Stimulated activated CD4-positive, alpha-beta T cell treated with anti-CD3 and anti-CD28 coated beads, Interleukin-4, amount 100 ng/mL, for 1 hour (primary cell): ENCODE measurements around the gene RBP2.
"Not testable (repeated sequence)": the region's sequence is repeated elsewhere in the genome, so short reads cannot be mapped to it uniquely, and the experiment has no call there.

Experiments used
- DNase-seq: peaks from one replicate; pipeline ENCODE4 v3.0.0-alpha.2; 2020

Gene RBP2

GRCh38 chr3:139440639-139441556, 35.4 kb downstream of the RBP2 start:
- no peak for DNase-seq

- no peak for DNase-seq
These were observed 37.0 kb downstream of the RBP2 start for GRCh38 chr3:139439278-139439677.

GRCh38 chr3:139434764-139435307, 41.5 kb downstream of the RBP2 start:
- DNase-seq: no peak

- no peak for DNase-seq
These were observed 42.1 kb downstream of the RBP2 start for GRCh38 chr3:139434228-139434627.

- DNase-seq: no peak
These were observed 43.2 kb downstream of the RBP2 start for GRCh38 chr3:139433089-139433488.

DNA sequence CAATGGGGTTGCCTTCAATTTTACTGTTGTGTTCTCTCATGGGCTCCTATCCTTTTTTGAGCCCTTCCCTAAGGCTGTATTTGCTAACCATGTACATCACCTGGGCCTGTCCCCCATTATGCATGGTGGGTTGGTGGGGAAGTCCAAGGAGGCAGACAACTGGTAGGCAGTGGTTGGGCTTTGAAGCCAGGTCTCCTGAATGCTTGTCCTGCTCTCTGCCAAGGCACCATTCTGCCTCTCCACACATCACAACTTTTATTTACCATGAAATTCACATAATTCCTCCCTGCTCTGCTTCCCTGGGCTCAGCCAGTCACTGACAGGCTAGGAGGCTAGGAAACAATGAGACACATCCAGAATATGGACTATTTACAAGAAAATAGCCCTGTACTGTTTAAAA, 45.8 kb downstream of the RBP2 start:
- DNase-seq: no peak

DNA sequence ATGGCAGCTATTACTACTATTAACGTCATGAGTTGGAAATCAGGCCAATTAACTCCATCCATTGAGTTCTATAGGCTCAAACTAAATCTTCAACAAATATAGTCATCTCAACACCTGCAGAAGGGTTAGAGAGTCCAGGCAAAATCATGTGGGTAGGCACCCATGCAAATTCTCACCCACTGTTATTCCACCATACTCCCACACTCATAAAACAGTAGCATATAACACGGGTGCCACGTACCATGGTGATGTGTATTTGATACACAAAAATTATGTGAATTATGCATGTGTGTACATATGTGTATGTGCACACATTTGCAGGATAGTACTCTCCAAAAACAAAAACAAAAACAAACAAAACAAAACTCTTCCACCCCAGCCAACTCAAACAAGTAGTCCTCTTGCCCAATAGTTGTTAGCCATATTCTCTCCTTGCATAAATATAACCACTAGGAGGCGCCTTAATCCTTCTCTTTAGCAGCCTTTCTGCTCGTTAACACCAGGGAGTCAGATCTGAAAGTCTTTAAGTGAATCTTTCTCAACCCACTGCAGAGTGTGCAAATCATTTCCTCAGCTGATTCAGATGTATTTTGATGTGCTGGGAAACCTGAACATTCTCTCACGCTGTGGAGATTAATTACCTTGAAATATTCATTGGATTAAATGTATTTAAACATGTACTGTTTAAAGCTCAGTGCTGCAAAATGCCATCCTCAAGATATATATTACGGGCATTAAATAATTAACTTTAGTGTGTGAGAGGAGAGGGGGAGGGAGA, 48.8 kb downstream of the RBP2 start:
- no peak for DNase-seq

GRCh38 chr3:139425745-139426400, 50.4 kb downstream of the RBP2 start:
- DNase-seq: no peak

GRCh38 chr3:139423232-139423631, 53.1 kb downstream of the RBP2 start:
- no peak for DNase-seq

DNA sequence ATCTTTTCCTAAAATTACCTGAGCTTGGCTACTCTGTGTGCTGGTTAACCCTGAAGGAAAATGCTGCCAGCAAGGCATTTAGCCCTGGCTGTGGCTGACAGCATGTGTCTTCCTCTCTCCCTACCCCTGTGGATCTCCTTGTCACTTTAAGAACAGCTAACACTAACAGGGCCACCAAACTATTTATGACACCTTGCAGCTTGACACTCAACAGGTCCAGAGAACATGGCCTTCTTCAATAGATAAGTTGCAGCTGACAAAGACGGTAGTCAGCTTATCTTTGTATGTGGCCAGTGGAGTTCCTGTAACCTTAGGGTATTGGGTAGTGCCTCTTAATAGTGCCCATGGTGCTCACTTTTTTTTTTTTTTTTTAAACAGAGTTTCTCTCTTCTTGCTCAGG, 54.9 kb downstream of the RBP2 start:
- DNase-seq: no peak

DNA sequence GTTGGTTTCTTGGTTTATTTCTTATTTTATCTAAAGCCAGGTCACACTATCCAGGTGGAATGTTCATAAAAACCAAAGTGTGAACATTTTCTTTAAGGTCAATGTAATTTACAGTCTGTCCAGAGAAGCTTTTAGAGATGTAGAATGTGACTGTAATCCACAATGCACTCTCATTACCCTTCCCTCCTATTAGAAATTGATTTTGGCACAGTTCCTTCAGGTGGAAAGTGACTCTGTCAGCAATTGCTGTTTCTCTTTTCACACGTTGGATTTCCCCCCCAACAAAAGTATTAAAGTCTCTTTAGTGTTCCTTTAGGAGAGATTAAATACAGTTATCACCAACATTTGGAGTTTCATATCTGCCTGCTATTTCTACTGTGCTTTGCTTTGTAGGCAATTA, 55.3 kb downstream of the RBP2 start:
- DNase-seq: no peak

DNA sequence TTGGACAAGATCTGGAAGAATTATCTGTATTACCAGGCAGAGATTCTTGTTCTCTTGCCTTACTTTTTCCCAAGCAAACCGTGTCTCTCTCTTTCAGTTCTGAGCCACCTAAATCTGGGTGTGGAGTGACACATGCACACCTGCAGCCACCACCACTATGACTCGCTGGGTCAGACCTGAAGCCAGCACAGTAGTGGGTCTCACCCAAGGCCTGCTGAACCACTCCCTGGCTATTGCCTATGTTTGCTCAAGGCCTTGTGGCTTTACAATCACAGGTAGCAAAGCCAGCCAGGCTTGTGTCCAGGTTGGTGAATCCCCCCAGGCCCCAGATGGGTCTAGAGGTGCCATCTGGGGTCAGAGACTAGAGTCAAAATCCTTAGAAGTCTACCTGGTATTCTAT, 58.2 kb downstream of the RBP2 start:
- no peak for DNase-seq

DNA sequence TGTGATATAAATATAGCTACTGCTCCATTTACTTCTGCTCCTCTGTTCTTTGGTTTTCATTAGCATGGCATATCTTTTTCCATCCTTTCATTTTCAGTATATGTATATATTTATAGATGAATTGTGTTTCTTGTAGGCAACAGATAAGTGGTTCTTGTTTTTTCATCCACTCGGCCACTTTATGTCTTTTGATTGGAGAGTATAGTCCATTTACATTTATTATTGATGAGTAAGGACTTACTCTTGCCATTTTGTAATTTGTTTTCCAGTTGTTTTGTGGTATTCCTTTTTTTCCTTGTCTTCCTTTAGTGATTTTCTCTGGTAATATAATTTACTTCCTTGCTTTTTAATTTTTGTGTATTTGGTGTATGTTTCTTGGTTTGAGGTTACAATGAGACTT, 60.0 kb downstream of the RBP2 start:
- DNase-seq: no peak

GRCh38 chr3:139414608-139415224, 61.6 kb downstream of the RBP2 start:
- no peak for DNase-seq

- not testable (repeated sequence) for DNase-seq
These were observed 63.4 kb downstream of the RBP2 start for GRCh38 chr3:139412891-139413290.
